Activated B cell treated with CpG ODN at 0.5 μM for 24 hours (primary cell): ENCODE data around the gene TERB1. TPM values are rescaled to one million over a fixed set of nuclear protein-coding genes. Genes with fewer than 3 reads are reported as not detected.

ENCODE experiments used
- ATAC-seq: fragments of 200-7000 bp; cut with Tn5 transposase; one replicate; pipeline ENCODE4 v1.10.0; 2021; ENCODE audit warnings: low read depth, mild to moderate bottlenecking, moderate library complexity
- CTCF ChIA-PET: fragments of 350-600 bp; sonication (Branson Sonifier 250); formaldehyde crosslinking; loops from one replicate; lab custom pipeline; 2021; ENCODE audit warnings: antibody characterized with exemption; lab: Charles Lee
- POLR2A ChIA-PET: fragments of 350-600 bp; sonication (Branson Sonifier 250); formaldehyde crosslinking; loops from one replicate; lab custom pipeline; 2021; ENCODE audit warnings: antibody characterized with exemption; lab: Charles Lee
- DNase-seq: peaks from one replicate; pipeline ENCODE4 v3.0.0; 2022
- H3K27ac Mint-ChIP-seq: one replicate; pipeline ENCODE4 v1.8.0; 2020; ENCODE audit warnings: mixed read lengths
- H3K27me3 Mint-ChIP-seq: one replicate; pipeline ENCODE4 v1.8.0; 2021; ENCODE audit warnings: mixed read lengths
- H3K36me3 Mint-ChIP-seq: one replicate; pipeline ENCODE4 v1.8.0; 2021; ENCODE audit warnings: low read depth, mixed read lengths
- H3K4me1 Mint-ChIP-seq: one replicate; pipeline ENCODE4 v1.8.0; 2021; ENCODE audit warnings: mixed read lengths
- H3K4me3 Mint-ChIP-seq: one replicate; pipeline ENCODE4 v1.8.0; 2020; ENCODE audit warnings: mild to moderate bottlenecking, mixed read lengths
- H3K9me3 Mint-ChIP-seq: one replicate; pipeline ENCODE4 v1.8.0; 2020; ENCODE audit warnings: mixed read lengths
- intact Hi-C: fragments of 100-400 bp; cut with micrococcal nuclease; formaldehyde crosslinking; loops from one replicate; pipeline ENCODE4 v1.15.1; 2024
- total RNA-seq: library from RNA; stranded (reverse); gene quantifications from 2 replicates; pipeline ENCODE4 v1.2.3, GENCODE V29; 2022
- TF ChIP-seq, protein P1 (sequence below): fragments of 200-600 bp; IDR thresholded peaks from one replicate; pipeline ENCODE4 v1.8.0; 2022; ENCODE audit warnings: antibody characterized with exemption, mild to moderate bottlenecking

TERB1 gene
- total RNA-seq, 1 donor from 2014 or later: not detected

DNA sequence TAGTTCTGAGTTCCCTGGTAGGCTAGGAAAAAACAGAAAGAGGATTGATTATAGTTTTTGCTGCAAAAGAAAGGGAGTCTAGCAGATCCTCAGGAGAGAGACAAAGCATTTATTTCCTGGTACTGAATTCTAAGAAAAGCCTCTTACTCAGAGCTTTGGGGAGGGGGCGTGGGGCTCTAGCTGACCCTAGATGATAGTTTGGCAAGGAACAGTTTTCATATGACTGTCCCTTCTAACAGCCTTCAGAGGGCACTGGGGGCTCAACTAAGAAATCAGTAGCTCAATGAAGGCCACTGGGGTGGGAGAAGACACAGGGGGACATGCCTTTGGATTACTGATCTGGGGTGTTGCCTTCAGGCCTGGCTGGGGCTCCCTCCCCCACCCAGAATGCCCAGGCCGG, 46.8 kb upstream of the TERB1 start:
- Mint-ChIP-seq H3K9me3 (no peaks in the 10 kb centered on the region), H3K27me3 (peaks cover 31% of the 10 kb centered on the region), H3K27ac (no peak overlapping the region), H3K4me3 (no peak overlapping the region), H3K36me3 (no peaks in the 10 kb centered on the region), H3K4me1 (peaks cover 13% of the 10 kb centered on the region)
- TF ChIP-seq, protein P1, sequence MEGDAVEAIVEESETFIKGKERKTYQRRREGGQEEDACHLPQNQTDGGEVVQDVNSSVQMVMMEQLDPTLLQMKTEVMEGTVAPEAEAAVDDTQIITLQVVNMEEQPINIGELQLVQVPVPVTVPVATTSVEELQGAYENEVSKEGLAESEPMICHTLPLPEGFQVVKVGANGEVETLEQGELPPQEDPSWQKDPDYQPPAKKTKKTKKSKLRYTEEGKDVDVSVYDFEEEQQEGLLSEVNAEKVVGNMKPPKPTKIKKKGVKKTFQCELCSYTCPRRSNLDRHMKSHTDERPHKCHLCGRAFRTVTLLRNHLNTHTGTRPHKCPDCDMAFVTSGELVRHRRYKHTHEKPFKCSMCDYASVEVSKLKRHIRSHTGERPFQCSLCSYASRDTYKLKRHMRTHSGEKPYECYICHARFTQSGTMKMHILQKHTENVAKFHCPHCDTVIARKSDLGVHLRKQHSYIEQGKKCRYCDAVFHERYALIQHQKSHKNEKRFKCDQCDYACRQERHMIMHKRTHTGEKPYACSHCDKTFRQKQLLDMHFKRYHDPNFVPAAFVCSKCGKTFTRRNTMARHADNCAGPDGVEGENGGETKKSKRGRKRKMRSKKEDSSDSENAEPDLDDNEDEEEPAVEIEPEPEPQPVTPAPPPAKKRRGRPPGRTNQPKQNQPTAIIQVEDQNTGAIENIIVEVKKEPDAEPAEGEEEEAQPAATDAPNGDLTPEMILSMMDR: no peak
- POLR2A ChIA-PET: no interaction called here
- CTCF ChIA-PET: interaction anchor here (1.3 to 1.4 kb wide), 2 partner anchors 18 to 20 kb away, joined by 4 to 5 read pairs; partner anchors contain the start of gene NAE1
- intact Hi-C loops: no loop called here
- DNase-seq: no peak
- no peak for ATAC-seq

DNA sequence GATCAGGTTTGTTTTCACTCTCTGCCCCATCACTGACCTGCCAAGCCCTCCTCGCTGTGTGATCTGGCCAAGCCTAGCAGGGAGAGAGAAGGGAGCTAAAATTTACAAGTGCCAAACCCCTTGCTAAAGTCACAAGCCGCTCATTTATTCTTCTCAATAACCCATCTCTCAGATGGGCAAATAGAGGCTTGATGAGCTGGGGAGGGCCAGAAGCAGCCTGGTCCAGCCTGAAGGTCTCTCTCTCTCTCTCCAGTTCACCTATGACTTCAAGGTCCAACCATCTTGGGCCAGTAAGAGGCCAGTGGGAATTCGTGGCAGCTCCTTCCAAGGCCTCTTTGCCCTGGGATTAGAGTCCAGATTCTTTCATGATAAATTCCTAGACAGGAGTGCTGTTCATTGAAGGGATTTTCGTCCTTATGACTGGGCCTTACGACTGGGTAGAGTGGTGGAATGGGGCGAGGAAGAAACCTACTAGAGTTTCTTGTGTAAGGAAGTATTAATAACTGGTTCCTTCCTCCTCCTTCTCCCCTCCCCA, 46.2 kb upstream of the TERB1 start:
- Mint-ChIP-seq H3K27me3 (peaks cover 37% of the 10 kb centered on the region), H3K9me3 (no peaks in the 10 kb centered on the region)

DNA sequence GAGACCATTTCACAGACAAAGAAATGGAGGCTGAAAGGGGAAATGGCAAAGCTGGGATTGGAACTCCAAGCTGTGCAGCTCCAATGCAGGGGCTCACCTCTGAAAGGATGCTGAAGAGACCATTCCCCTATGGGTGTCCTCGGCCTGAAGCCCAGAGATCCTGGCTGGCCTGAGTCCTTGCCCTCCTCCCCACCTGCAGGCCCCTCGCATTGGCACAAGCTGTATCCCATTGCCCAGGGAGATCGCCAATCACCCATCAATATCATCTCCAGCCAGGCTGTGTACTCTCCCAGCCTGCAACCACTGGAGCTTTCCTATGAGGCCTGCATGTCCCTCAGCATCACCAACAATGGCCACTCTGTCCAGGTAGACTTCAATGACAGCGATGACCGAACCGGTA, 45.4 kb upstream of the TERB1 start:
- no peaks in the 10 kb centered on the region for H3K9me3 Mint-ChIP-seq
- ChIA-PET POLR2A (no interaction called here), CTCF (interaction anchor here (0.9 to 1.0 kb wide), 2 partner anchors 21 kb away, joined by 3 read pairs; no protein-coding TSS in a partner anchor)
- TF ChIP-seq, protein P1: no peak
- H3K27me3 Mint-ChIP-seq: peaks cover 40% of the 10 kb centered on the region
- no peak overlapping the region for H3K27ac Mint-ChIP-seq
- H3K4me1 Mint-ChIP-seq: peaks cover 13% of the 10 kb centered on the region
- H3K4me3 Mint-ChIP-seq: no peak overlapping the region
- intact Hi-C loops: no loop called here
- H3K36me3 Mint-ChIP-seq: no peaks in the 10 kb centered on the region
- ATAC-seq (no peak), DNase-seq (no peak)

More for the DNA sequence above, 46.2 kb upstream of the TERB1 start:
- intact Hi-C loops: no loop called here
- DNase-seq (no peak), ATAC-seq (no peak)
- H3K4me3 Mint-ChIP-seq: no peak overlapping the region
- no peaks in the 10 kb centered on the region for H3K36me3 Mint-ChIP-seq
- H3K27ac Mint-ChIP-seq: no peak overlapping the region
- H3K4me1 Mint-ChIP-seq: peaks cover 13% of the 10 kb centered on the region
- ChIA-PET CTCF (interaction anchor here (0.9 kb wide), 1 partner anchor 20 kb away, joined by 3 read pairs; no protein-coding TSS in a partner anchor), POLR2A (no interaction called here)
- TF ChIP-seq, protein P1: no peak

DNA sequence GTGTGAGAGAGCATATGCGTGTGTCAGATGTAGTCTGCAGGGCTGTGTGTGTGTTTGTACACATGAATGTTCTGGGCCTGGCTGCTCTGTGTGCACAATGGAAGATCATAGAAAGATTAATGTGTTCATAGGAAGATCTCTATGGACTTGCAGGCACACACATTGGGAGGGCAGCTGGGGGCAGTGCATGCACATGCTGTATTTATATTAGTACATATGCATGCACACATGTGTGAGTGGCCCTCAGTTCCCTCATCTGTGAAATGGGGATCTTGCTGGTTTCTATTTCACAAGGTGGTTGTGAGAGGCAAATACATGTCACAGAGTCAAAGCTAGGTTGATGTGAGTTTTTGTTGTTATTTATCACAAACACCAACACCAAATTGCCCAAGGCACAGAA, 44.9 kb upstream of the TERB1 start:
- no peaks in the 10 kb centered on the region for H3K9me3 Mint-ChIP-seq
- ChIA-PET CTCF (interaction anchor here (1.0 kb wide), 1 partner anchor 22 kb away, joined by 3 read pairs; no protein-coding TSS in a partner anchor), POLR2A (no interaction called here)
- intact Hi-C loops: no loop called here
- H3K4me3 Mint-ChIP-seq: no peak overlapping the region
- no peak for DNase-seq
- H3K27me3 Mint-ChIP-seq: peaks cover 40% of the 10 kb centered on the region
- H3K4me1 Mint-ChIP-seq: peaks cover 13% of the 10 kb centered on the region
- ATAC-seq: no peak
- TF ChIP-seq, protein P1: no peak
- no peaks in the 10 kb centered on the region for H3K36me3 Mint-ChIP-seq
- H3K27ac Mint-ChIP-seq: no peak overlapping the region

DNA sequence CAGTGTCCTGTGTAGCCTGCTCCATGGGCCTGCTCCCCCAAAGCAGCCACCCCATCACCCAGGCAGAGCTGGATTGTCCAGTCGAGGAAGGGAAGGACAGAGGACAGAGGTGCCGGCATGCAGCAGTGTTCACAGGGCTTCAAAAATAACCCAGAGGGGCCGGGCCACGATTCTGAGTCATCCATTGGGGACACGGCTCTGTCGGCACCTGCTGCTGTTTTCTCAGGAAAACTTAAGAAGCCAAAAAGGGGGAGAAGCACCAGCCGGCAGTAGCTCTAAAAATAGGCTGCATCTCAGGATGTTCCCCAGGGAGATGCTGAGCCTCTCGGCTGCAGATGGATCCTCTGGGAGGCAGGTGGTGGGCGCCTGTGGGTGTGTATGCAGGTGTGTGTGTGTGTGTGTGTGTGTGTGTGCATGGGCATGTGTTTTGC, 44.4 kb upstream of the TERB1 start:
- Mint-ChIP-seq H3K4me3 (no peak overlapping the region), H3K27ac (no peak overlapping the region), H3K4me1 (peaks cover 13% of the 10 kb centered on the region), H3K36me3 (no peaks in the 10 kb centered on the region), H3K27me3 (peaks cover 40% of the 10 kb centered on the region), H3K9me3 (no peaks in the 10 kb centered on the region)
- POLR2A ChIA-PET: no interaction called here
- ATAC-seq: no peak
- intact Hi-C loops: no loop called here
- CTCF ChIA-PET: interaction anchor here (1.0 kb wide), 1 partner anchor 22 kb away, joined by 3 read pairs; no protein-coding TSS in a partner anchor
- no peak for DNase-seq
- TF ChIP-seq, protein P1: no peak
